B cell (primary cell): ENCODE results near the gene RNF187. TPM values are rescaled to one million over a fixed set of nuclear protein-coding genes. Genes with fewer than 3 reads are reported as not detected.

Source experiments
- ATAC-seq: fragments of 200-7000 bp; cut with Tn5 transposase; one replicate; pipeline ENCODE4 v1.10.0; 2021; ENCODE audit warnings: low read depth, mild to moderate bottlenecking, moderate number of reproducible peaks, moderate library complexity
- CTCF ChIA-PET: fragments of 350-600 bp; sonication (Branson Sonifier 250); formaldehyde crosslinking; loops from one replicate; lab custom pipeline; 2021; ENCODE audit warnings: antibody characterized with exemption, inconsistent platforms; lab: Charles Lee
- POLR2A ChIA-PET: fragments of 350-600 bp; sonication (Branson Sonifier 250); formaldehyde crosslinking; loops from one replicate; lab custom pipeline; 2021; ENCODE audit warnings: antibody characterized with exemption; lab: Charles Lee
- DNase-seq: peaks from one replicate; pipeline ENCODE4 v3.0.0; 2013
- H2AFZ ChIP-seq: 2 replicates; pipeline ENCODE4 v1.6.1; 2012; ENCODE audit warnings: mild to moderate bottlenecking, low read depth, low read length; ENCODE audit not compliant: insufficient read depth, poor library complexity, severe bottlenecking
- H3K27ac ChIP-seq, 2 donors: 1 replicate in 1 of 2; 2 replicates in 1 of 2; pipeline ENCODE4 v1.5.1; 2012 to 2013; ENCODE audit warnings: low read length in 2 of 2, mild to moderate bottlenecking in 2 of 2, moderate library complexity in 1 of 2
- H3K27me3 ChIP-seq, 4 experiments: fragments of 200-600 bp in 1 of 4; sonication (generic) in 1 of 4; replicated peaks in 1 of 4; 1 replicate in 2 of 4; 2 replicates in 2 of 4; pipeline versions ENCODE4 v1.6.1 to v1.7.0; 2013 to 2016; ENCODE audit warnings: low read length in 3 of 4, mild to moderate bottlenecking in 2 of 4, mixed read lengths in 1 of 4, moderate library complexity in 1 of 4; ENCODE audit not compliant: insufficient read depth in 4 of 4, control insufficient read depth in 3 of 4; ENCODE audit errors: control extremely low read depth in 1 of 4
- H3K36me3 ChIP-seq, 2 experiments: replicated peaks in 1 of 2; 1 replicate in 1 of 2; 2 replicates in 1 of 2; pipeline versions ENCODE4 v1.6.1 to v1.7.1; 2013; ENCODE audit warnings: low read length in 1 of 2; ENCODE audit not compliant: insufficient read depth in 2 of 2, control insufficient read depth in 1 of 2; ENCODE audit errors: control extremely low read depth in 1 of 2, extremely low read depth in 1 of 2
- H3K4me1 ChIP-seq, 2 donors: fragments of 200-600 bp in 1 of 2; sonication (generic) in 1 of 2; 1 replicate in 1 of 2; 2 replicates in 1 of 2; pipeline versions ENCODE4 v1.5.1 to v1.6.1; 2013 to 2017; ENCODE audit warnings: low read length in 2 of 2; ENCODE audit not compliant: control insufficient read depth in 2 of 2, insufficient read depth in 2 of 2
- H3K4me2 ChIP-seq: replicated peaks from 2 replicates; pipeline ENCODE3; 2012; ENCODE audit warnings: mild to moderate bottlenecking, low read depth, low read length; ENCODE audit not compliant: poor library complexity, severe bottlenecking
- H3K4me3 ChIP-seq, 5 experiments: fragments of 200-600 bp in 1 of 5; sonication (generic) in 1 of 5; 1 replicate in 3 of 5; 2 replicates in 2 of 5; pipeline versions ENCODE4 v1.5.1 to v1.7.0; 2011 to 2016; ENCODE audit warnings: low read length in 4 of 5, mild to moderate bottlenecking in 4 of 5, low read depth in 2 of 5, control low read depth in 1 of 5, moderate library complexity in 1 of 5; ENCODE audit not compliant: insufficient read depth in 1 of 5; ENCODE audit errors: control extremely low read depth in 1 of 5, extremely low read depth in 1 of 5
- H3K79me2 ChIP-seq: fragments of 200-600 bp; sonication (generic); one replicate; pipeline ENCODE4 v1.6.0; 2016; ENCODE audit warnings: low read length; ENCODE audit not compliant: control insufficient read depth, insufficient read depth
- H3K9ac ChIP-seq: fragments of 200-600 bp; sonication (generic); 2 replicates; pipeline ENCODE4 v1.6.1; 2017; ENCODE audit warnings: mild to moderate bottlenecking, low read length, moderate library complexity
- H3K9me3 ChIP-seq, 3 donors: one replicate each; pipeline versions ENCODE4 v1.6.1 to v1.7.1; 2013; ENCODE audit warnings: low read length in 2 of 3; ENCODE audit not compliant: control insufficient read depth in 2 of 3, insufficient read depth in 1 of 3; ENCODE audit errors: control extremely low read depth in 1 of 3
- H4K20me1 ChIP-seq: 2 replicates; pipeline ENCODE4 v1.6.0; 2012; ENCODE audit warnings: mild to moderate bottlenecking, low read length; ENCODE audit not compliant: insufficient read depth, control insufficient read depth, poor library complexity, severe bottlenecking
- H3K27ac Mint-ChIP-seq: one replicate; pipeline ENCODE4 v1.8.0; 2021; ENCODE audit warnings: mixed read lengths
- H3K27me3 Mint-ChIP-seq: one replicate; pipeline ENCODE4 v1.8.0; 2021; ENCODE audit warnings: mixed read lengths
- H3K4me1 Mint-ChIP-seq: one replicate; pipeline ENCODE4 v1.8.0; 2021; ENCODE audit warnings: mixed read lengths
- H3K4me3 Mint-ChIP-seq: one replicate; pipeline ENCODE4 v1.8.0; 2021; ENCODE audit warnings: mixed read lengths
- H3K9me3 Mint-ChIP-seq: one replicate; pipeline ENCODE4 v1.8.0; 2022; ENCODE audit warnings: mixed read lengths; ENCODE audit not compliant: insufficient read depth
- EZH2 ChIP-seq: IDR thresholded peaks from 2 replicates; pipeline ENCODE4 v1.6.1; 2012; ENCODE audit warnings: borderline replicate concordance, low read depth, mild to moderate bottlenecking, moderate library complexity, low read length; ENCODE audit not compliant: insufficient read depth, poor library complexity, severe bottlenecking
- WGBS: methylation state at CpG from one replicate; pipeline ENCODE4 v1.1.5; 2013; ENCODE audit warnings: missing lambda C conversion rate; ENCODE audit not compliant: insufficient coverage; 5-methylcytosine and 5-hydroxymethylcytosine counted together
- intact Hi-C: fragments of 100-400 bp; cut with micrococcal nuclease; formaldehyde crosslinking; loops from one replicate; pipeline ENCODE4 v1.10.0; 2022
- polyA plus RNA-seq: library from polyadenylated mRNA; depleted of rRNA; stranded (reverse); fragments of >200 nt; gene quantifications from 2 replicates; pipeline ENCODE4 v1.2.3, GENCODE V29; 2012
- total RNA-seq, 2 donors: library from RNA; stranded (reverse); fragments of 120-200 nt in 1 of 2; gene quantifications; 1 replicate in 1 of 2; 2 replicates in 1 of 2; pipeline versions ENCODE4 v1.2.3 to v1.2.4, GENCODE V29; 2013 to 2022
- TF ChIP-seq, protein P1 (sequence below): fragments of 200-600 bp; IDR thresholded peaks from one replicate; pipeline ENCODE4 v1.8.0; 2022; ENCODE audit warnings: antibody characterized with exemption, mild to moderate bottlenecking

Gene RNF187
- total and polyA plus RNA-seq, 2 donors (not counting 1 experiment from before 2014, with no cell fraction given), result 25.5 to 67.3 TPM

GRCh38 chr1:228541725-228542124 is 54.5 kb downstream of the RNF187 start:
- peaks cover 31% of the 10 kb centered on the region for H3K27me3 Mint-ChIP-seq
- Histone ChIP-seq H3K27ac (no peak overlapping the region), H3K27me3 (peaks cover 0 to 2% (median 1%) of the 10 kb centered on the region in 4 experiments), H3K9ac (no peak overlapping the region), H3K4me3 (no peak overlapping the region), H2AFZ (no peak overlapping the region), H3K4me2 (no peak overlapping the region), H3K9me3 (peaks cover 0 to 6% (median 2%) of the 10 kb centered on the region in 3 donors), H3K4me1 (no peaks in the 10 kb centered on the region), H3K79me2 (no peaks in the 10 kb centered on the region), H3K36me3 (no peaks in the 10 kb centered on the region), H4K20me1 (no peaks in the 10 kb centered on the region)
- DNase-seq (no peak), ATAC-seq (no peak)
- H3K27ac Mint-ChIP-seq, result no peak overlapping the region
- WGBS, result 65% methylated on average over 3 of the region's 4 CpGs
- TF ChIP-seq, protein P1, sequence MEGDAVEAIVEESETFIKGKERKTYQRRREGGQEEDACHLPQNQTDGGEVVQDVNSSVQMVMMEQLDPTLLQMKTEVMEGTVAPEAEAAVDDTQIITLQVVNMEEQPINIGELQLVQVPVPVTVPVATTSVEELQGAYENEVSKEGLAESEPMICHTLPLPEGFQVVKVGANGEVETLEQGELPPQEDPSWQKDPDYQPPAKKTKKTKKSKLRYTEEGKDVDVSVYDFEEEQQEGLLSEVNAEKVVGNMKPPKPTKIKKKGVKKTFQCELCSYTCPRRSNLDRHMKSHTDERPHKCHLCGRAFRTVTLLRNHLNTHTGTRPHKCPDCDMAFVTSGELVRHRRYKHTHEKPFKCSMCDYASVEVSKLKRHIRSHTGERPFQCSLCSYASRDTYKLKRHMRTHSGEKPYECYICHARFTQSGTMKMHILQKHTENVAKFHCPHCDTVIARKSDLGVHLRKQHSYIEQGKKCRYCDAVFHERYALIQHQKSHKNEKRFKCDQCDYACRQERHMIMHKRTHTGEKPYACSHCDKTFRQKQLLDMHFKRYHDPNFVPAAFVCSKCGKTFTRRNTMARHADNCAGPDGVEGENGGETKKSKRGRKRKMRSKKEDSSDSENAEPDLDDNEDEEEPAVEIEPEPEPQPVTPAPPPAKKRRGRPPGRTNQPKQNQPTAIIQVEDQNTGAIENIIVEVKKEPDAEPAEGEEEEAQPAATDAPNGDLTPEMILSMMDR, result no peak
- H3K4me1 Mint-ChIP-seq, result no peaks in the 10 kb centered on the region
- ChIA-PET POLR2A (no interaction called here), CTCF (no interaction called here)
- H3K4me3 Mint-ChIP-seq, result no peak overlapping the region
- peaks cover 5% of the 10 kb centered on the region for H3K9me3 Mint-ChIP-seq
- intact Hi-C loops, result no loop called here

GRCh38 chr1:228542376-228542775 is 55.2 kb downstream of the RNF187 start:
- no peak overlapping the region for H3K27ac ChIP-seq
- H3K4me2 ChIP-seq, result no peak overlapping the region
- H3K4me3 ChIP-seq, result no peak overlapping the region
- WGBS, result 86% methylated on average over 1 of the region's 2 CpGs
- no peak overlapping the region for H3K4me3 Mint-ChIP-seq
- no peak overlapping the region for H3K9ac ChIP-seq
- H3K4me1 Mint-ChIP-seq, result no peaks in the 10 kb centered on the region
- H3K27me3 ChIP-seq, result peaks cover 0 to 2% (median 1%) of the 10 kb centered on the region in 4 experiments
- no peak for ATAC-seq
- H2AFZ ChIP-seq, result no peak overlapping the region
- no peaks in the 10 kb centered on the region for H4K20me1 ChIP-seq
- ChIA-PET CTCF (no interaction called here), POLR2A (no interaction called here)
- TF ChIP-seq EZH2, result no peak
- TF ChIP-seq, protein P1, result no peak
- H3K27me3 Mint-ChIP-seq, result peaks cover 26% of the 10 kb centered on the region
- H3K27ac Mint-ChIP-seq, result no peak overlapping the region
- H3K9me3 ChIP-seq, result no peaks in the 10 kb centered on the region
- H3K36me3 ChIP-seq, result no peaks in the 10 kb centered on the region
- no peaks in the 10 kb centered on the region for H3K4me1 ChIP-seq
- DNase-seq, result no peak
- no peaks in the 10 kb centered on the region for H3K79me2 ChIP-seq
- H3K9me3 Mint-ChIP-seq, result no peaks in the 10 kb centered on the region
- intact Hi-C loops, result no loop called here
